NCI-H2196 (cell line): ENCODE results near the gene AP3D1.
"Not testable (repeated sequence)": the region's sequence is repeated elsewhere in the genome, so short reads cannot be mapped to it uniquely, and the experiment has no call there.

Source experiments
- DNase-seq: peaks from one replicate; lab custom pipeline; 2025; ENCODE audit not compliant: unreplicated experiment; lab: John Stamatoyannopoulos, UW

Gene AP3D1

DNA sequence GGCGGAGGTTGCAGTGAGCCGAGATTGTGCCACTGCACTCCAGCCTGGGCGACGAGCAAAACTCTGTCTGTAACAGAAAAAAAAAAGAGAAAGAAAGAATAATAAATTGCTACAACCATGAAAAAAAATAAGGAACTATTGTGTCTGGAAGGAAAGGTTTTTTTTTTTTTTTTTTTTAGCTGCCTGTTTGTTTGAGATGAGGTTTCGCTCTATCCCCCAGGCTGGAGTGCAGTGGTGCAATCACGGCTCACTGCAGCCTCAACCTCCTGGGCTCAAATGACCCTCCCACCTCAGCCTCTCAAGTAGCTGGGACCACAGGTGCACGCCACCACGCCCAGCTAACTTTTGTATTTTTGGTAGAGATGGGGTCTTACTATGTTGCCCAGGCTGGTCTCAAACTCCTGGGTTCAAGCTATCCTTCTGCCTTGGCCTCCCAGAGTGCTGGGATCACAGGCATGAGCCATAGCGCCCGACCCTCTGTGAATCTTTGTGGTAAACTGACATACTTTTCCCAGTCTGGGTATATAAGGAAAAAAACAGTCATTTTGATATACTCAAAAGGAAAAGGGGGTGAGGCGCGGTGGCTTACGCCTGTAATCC is 59.3 kb downstream of the AP3D1 start:
- not testable (repeated sequence) for DNase-seq

DNA sequence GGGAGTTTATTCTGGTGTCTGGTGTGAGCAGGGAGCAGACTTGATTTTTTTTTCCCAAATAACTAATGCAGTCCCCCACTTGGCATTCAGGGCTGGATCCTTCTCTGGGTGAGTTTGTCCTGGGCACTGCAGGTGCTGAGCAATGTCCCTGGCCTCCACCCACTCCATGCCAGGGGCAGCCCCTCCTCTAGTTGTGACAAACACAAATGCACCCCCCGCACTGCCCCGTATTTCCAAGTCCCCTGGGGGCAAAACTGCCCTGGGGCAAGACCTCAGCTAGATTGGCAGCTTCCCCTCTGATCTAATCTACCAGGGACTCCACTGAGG is 61.7 kb downstream of the AP3D1 start:
- no peak for DNase-seq

DNA sequence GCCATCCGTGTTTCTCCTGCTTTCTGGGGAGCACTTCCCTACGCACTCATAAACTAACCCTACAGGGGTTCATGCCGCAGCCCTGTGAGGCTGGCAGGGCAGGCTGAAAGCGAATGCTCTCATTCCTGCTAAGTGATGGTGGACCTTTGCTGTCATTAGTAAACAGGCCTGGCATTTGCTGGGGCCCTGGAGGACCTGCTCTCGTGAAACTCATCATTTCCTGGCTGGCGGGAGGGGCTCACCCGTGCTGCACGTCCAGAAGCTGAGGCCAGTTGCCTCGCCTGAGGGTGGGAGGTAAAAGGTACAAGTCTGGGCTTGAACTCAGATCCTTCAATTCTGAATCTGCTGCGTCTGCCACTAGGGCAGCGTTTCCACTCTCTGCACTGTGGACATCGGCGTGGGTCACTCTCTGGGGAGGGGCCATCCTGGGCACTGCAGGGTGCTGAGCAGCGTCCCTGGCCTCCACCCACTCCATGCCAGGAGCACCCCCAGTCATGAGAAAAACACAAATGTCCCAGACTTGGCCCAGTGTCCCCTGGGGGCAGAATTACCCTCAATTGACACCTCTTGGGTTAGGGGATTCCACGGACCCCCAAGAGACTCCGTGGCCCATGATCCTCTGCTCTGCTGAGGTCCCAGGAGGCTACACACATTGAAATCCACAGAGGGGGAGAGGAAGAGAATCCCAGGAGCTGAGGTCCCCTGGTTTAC is 62.2 kb downstream of the AP3D1 start:
- DNase-seq: no peak

DNA sequence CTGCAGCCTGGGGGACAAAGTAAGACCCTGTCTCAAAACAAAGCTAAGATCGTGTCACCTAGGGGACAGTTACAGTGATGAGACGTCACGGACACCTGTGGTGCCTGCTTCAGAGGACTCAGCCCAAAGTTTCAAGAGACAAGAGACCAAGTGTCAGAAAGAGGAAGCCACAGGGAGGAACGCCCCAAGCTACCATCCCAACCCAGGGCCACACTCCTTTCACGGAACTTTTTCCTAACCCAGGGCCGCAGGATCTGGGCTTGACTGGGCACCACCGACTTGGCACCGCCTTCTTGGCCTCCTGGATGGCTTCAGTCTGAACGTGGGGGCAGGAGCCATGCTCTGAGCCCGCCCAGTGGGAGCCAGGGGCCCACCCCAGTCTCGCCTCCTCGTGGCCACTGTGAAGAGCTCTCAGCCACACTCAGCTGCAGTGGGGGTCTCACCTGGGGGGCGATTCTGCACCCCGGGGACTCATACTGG is 63.7 kb downstream of the AP3D1 start:
- DNase-seq: no peak

DNA sequence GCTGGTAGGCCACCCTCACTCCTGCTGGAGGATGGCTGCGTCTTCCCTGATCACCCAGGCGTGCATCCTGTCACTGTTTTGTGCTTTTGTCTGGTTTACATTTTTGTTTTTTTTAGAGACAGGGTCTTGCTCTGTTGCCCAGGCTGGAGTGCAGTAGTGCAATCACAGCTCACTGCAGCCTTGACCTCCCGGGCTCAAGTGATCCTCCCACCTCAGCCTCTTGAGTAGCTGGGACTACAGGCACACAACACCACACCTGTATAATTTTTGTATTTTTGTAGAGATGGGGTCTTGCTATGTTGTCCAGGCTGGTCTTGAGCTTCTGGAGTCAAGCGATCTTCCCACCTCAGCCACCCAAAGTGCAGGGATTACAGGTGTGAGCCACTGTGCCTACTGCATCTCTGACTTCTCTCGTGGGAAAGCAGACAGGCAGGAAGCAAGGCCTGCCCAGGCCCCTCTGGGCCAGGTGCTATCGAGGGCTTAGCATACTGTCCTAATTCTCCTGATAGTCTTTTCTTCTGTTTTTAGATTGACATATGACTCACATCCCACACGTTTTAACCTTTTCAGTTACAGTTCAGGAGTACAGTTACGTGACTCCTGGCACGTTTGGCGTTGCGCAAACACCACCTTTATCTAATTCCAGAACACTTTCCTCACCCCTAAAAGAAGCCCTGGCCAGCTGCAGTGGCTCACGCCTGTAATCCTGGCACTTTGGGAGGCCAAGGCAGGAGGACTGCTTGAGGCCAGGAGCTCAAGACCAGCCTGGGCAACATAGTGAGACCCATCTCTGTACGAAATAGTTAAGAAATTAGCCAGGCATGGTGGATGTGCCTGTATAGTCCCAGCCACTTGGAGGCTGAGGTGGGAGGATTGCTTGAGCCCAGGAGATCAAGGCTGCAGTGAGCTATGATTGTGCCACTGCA is 64.4 kb downstream of the AP3D1 start:
- peak; percentile 29 for DNase-seq

DNA sequence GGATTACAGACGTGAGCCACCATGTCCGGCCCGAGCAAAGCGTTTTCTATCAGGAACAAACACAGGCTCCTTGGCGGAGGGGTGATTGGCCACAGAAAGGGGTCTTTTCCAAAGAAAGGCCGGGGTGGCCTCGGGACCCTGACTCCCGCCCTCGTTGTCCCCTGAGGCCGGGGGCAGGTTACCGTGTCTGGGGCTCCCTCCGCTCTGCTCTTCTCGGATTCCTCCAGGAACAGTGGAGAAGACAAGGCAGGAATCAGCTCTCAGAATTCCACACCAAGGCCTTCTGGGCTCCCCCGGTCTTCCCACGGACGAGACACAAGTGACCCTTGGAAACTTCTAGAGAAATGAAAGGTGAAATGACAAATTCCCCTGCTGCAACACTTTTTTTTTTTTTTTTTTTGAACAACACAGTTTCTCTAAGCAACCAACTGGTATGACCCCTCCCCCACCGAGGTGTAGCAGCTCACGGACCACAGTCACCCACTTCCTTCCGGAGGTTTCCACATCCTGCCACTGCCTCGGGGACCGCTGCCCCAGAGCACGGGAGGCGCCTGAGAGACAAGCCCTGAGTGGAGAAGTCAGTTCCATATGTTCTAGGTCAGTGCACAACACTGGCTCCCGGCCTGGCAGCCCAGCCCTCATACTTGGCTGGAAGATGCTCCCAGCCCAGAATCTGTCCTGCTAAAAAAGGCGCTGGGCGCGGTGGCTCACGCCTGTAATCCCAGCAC is 66.2 kb downstream of the AP3D1 start:
- no peak for DNase-seq

DNA sequence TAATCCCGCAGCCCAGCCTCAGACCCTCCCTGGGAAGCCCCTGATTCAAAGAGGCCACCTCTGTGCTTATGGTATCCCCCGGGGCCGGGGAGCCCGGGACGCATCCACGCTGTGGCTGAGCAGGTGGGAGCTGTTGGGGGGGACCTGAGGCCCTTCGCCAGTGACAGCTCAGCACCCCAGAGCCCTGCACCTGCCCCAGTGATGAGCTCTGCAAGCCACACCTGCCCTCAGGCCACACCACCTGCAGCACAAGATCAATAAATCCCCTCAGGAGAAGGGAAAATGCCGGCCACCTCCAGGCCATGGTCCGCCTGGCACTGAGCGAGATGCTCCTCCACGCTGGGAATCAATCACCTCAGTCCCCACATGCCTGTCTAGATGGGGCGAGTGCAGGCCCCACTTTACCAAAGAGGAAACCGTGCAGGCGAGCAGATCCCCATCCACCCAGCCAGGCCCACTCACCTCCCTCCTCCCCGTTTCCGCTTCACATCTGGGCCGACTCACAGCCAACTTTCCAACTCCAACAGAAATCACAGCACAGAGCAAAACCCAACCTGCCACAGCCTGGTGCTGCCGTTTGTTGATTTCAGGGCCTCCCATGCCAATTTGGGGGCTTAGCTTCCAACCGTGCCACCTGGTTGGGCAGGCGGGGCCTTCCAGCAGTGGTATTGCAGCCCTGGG is 68.1 kb downstream of the AP3D1 start:
- no peak for DNase-seq

DNA sequence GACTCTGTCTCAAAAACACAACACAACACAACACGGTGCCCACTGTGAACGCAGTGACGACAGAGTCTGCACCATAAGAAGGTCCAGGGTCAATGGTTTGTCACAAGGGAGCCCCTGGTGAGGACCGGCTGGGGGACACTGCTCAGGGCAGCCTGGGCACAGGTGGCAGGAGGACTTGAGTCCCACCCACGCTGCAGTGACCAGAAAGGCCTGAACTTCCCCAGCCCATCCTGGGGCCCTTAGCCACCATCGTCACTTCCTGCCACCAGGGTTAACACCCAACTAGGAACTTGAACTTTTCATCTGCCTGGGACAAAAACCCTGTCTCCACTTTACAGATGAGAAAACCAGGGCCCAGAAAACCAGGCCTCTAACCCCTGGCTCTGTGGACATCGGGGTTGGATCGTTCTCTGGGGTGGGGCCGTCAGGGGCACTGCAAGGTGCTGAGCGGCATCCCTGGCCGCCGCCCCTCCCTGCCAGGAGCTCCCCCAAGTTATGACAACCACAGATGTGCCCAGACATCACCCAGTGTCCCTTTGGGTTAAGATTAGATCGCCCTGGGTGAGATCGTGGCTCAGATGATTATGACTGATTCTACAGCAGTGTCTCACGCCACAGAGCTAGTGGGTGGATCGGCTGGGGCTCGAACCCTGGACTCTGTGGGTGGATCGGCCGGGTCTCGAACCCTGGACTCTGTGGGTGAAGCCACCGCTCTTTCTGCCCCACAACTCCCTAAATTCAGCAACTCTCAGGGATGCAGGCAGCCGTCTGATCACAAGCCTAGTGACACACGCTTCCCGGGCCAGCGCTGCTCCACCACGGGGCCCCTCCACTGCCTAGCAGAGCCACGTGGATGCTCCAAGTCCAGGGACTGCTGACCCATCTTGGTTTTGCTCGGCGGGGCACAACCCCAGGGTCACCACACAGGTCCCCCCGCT is 69.2 kb downstream of the AP3D1 start:
- DNase-seq: no peak

DNA sequence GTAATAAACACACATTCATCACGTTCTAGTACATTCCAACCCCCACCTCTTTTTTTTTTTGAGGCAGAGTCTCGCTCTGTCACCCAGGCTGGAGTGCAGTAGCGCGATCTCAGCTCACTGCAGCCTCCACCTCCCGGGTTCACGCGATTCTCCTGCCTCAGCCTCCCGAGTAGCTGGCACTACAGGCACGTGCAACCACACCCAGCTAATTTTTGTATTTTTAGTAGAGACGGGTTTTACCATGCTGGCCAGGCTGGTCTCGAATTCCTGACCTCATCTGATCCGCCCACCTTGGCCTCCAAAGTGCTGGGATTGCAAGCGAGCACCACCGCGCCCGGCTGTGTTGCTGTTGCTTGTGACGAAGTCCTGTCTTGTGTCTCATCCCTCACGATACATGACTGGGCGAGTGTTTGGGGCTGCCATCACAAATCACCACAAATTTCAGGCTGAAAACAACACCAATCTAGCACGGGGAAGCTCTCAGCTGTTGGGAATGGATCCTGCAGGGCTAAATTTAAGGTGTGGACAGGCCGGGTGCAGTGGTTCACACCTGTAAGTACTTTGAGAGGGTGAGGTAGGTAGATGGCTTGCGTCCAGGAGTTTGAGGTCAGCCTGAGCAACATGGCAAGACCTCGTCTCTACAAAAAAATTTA is 70.9 kb downstream of the AP3D1 start:
- DNase-seq: no peak

DNA sequence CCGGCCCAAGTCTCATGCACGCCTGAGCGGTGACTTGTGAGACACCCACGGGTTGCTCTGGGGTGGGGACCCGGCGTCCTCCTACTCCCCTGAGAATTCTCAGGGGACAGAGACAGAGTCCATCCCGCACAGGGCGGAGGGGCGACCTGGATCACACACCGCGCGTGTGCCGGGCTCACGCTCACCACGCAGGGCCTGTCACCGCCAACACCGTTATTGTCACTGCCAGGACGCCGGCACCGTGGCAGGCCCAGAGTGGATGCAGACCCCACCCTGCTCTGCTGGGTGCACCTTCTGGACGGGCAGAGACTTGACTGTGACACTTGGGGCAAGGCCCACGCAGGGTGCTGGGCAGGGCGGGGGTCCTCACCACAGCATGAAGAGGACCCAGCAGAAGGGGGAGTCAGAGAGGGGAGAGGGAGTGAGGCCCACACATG is 71.5 kb downstream of the AP3D1 start:
- DNase-seq: no peak

DNA sequence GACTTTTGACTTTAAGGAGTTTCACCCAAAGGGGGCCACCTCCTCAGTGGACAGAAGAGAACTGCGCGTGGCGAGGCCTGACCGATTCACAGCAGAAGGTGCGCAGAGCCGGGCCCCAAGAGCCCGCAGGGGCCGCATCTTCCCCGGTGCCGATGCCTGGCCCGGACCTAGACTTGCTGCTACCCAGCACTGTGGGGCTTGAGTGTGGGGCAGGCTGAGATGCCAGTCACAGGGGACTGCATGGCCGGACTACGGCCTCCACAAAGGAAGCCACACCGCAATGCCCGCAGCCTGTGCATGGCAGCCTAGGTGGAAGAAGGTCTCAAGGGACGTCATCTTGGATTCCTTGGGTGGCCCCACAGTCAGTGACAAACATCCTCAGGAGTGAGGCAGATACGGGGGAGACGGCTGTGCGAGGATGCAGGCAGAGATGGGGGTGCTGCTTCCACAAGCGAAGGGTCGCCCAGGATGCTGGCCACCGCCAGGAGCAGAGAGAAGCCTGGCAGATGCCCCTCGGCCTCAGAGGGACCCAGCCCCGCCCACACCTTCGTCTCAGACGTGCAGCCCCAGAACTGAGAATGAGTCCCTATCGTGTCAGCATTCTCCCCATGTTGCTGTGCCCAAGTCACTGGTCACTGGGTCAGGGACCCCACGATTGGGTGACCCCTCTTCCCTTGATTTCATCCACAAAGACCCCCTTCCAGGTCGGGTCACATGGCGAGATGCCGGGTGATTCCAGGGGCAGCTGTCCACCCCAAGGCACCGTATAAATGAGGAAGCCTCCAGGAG is 72.1 kb downstream of the AP3D1 start:
- no peak for DNase-seq

DNA sequence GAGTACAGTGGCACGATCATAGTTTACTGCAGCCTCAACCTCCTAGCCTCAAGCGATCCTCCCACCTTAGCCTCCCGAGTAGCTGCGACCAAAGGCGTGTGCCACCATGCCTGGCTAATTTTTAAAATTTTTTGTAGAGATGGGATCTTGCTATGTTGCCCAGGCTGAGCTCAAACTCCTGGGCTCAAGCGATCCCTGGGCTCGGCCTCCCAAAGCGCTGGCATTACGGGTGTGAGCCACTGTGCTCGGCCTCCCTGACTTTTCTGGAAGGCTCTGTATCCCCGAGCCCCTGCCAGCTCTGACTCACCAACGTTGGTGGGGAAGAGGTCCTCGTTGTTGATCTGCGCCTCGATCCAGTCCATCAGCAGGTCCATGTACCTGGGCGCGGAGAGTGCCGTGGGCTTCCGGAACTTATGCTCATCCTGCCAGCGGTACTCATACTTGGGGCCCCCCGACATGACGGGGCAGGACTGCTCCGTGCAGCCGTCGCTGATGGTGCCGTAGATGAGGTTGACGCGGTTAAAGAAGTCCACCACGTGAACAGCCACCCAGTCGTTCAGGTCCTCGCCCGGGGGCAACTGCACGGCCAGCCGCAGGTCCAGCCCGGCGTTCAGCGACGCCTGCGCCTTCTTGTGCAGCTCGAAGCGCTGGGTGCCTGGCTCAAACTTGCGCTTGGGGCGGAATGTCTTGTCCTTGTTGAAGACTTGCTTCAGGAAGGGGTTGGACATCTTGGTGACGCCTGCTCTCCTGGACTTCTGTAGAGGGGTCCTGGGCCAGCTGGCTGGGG is 73.3 kb downstream of the AP3D1 start:
- no peak for DNase-seq

DNA sequence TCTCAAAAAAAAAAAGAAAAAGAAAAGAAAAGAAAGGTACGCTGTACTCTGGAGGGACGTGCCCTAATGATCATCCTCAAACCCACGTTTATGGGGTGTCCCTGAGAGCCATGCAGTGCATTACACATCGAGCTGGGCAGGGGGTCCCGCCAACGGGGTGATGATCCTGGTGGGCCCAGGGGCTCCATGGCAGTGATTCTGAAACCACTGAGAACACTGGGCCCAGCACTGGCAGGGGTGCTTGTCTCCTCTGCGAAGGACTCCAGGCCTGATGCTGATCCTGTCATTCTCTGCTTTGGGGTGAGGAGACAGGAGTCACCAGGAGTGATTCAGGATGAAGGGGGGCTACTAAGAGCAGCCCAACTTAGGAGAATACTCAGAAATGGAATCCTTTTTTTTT is 74.0 kb downstream of the AP3D1 start:
- no peak for DNase-seq

DNA sequence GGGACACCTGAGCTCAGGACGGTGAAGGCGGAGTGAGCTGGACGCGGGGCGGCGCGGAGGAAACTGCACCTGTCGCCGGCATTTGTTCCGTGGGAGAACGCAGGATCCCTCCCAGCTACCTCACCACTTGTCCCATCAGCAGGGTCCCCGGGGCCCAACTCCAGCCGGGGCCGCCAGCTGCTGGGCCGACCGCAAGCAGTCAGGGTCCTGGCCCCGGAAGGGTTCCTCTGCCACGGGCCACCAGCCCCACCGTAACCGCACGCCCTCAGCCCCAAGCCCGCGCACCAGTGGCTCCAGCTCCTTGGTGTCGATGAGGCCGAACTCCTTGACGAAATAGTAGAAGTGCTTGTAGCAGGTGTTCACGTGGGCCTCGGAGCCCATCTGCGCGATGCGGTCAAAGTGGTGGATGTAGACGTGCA is 74.8 kb downstream of the AP3D1 start:
- no peak for DNase-seq

DNA sequence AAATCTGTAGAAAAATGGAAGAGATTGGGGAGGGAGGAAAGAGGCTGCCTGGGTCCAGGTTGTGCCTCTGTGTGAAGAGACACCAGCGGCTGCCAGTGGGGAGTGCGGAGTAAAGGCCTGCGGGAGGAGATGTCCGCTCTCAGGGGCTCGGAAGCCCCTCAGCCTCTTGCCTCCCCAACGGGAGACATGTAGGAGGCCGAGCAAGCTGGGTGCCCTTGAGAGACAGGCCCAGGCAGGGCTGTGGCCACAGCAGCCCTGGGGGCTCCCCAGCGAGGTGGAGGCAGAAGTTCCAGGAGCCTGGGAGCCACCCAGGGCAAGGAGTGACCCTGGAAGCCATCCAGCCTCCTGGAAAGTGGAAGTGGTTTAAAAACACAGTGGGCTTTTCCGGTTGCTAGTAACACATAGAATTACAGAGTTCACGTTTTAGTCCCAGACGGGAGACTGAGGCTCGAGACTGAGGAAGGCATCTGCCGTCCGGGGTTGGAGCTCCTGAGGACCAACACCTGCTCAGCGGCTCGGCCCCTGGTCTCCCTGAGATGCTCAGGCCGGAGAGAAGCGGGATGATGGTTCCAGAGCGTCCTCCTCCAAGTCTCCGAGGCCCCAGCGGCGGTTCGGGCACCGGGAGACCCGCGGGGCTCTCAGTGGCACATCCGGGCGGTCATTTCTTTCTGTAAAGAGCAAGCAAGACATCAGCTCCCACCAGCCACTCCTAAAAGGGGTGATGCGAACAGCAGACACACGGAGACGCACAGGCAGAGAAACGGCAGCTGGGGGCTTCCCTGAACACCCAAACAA is 78.4 kb downstream of the AP3D1 start:
- DNase-seq: no peak

DNA sequence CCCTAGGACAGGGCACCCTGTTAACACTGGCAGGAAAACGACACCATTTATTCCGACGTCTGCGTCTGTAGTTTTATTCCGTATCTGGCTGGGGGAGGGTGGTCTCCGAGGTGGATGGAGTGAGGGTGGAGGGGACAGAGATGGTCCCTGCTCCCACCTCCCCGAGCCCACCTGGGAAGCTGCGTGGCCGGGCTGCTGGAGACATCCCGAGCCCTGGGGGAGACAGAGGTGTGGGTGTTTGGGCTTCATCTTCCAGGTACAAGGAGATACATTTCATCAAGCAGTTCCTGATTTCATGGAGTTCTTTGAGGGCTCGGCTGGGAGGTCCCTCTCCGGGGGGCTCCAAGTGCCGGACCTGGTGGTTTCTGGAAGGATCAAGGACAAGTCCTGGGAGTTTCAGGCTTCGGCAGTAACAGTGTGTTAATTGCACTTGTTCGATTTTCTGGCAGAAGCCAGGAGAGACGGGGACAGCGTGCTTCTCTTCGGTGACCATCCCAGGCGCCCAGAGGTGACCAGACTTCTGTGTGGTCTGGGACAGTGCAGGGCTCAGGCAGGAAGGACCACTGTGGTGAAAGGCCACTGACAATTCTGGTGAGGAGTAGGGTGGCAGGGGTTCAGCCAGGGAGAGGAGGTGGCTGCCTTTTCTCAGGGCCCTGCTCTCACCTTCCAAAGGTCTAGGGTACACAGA is 80.2 kb downstream of the AP3D1 start:
- DNase-seq: no peak
